Panc1 (cell line): ENCODE measurements around the gene DAGLA. TPM values are rescaled to one million over a fixed set of nuclear protein-coding genes. Genes with fewer than 3 reads are reported as not detected.

Source experiments
- ATAC-seq: fragments of 200-7000 bp; cut with Tn5 transposase; 2 replicates; pipeline ENCODE4 v1.9.1; 2020; ENCODE audit warnings: mild to moderate bottlenecking, moderate library complexity
- BruUV-seq: library from RNA; stranded (reverse); fragments of 400-500 nt; replicated peaks from 2 replicates; lab custom pipeline; 2021; lab: Mats Ljungman, UMichigan
- CTCF ChIA-PET: fragments of 300-600 bp; sonication (Branson Sonifier 250); formaldehyde crosslinking; loops from one replicate; lab custom pipeline; 2022; ENCODE audit warnings: antibody characterized with exemption; lab: Charles Lee
- POLR2A ChIA-PET: fragments of 300-600 bp; sonication (Branson Sonifier 250); formaldehyde crosslinking; loops from one replicate; lab custom pipeline; 2022; ENCODE audit warnings: antibody characterized with exemption; lab: Charles Lee
- DNase-seq: peaks from one replicate; pipeline ENCODE4 v3.0.0-alpha.2; 2010; ENCODE audit warnings: low read depth, low spot score
- H3K27ac ChIP-seq: 2 replicates; pipeline ENCODE4 v1.5.1; 2011; ENCODE audit warnings: mild to moderate bottlenecking, low read length, inconsistent platforms
- H3K27me3 ChIP-seq: fragments of 200-500 bp; sonication (Bioruptor generic); 2 replicates; pipeline ENCODE4 v1.6.0; 2014; ENCODE audit warnings: low read length, inconsistent platforms; ENCODE audit not compliant: control insufficient read depth, insufficient read depth
- H3K36me3 ChIP-seq: fragments of 200-500 bp; sonication (Bioruptor generic); 2 replicates; pipeline ENCODE4 v1.5.1; 2014; ENCODE audit warnings: inconsistent platforms, mild to moderate bottlenecking, low read length, moderate library complexity; ENCODE audit not compliant: control insufficient read depth, insufficient read depth
- H3K4me1 ChIP-seq: 2 replicates; pipeline ENCODE4 v1.5.1; 2011; ENCODE audit warnings: inconsistent platforms, mild to moderate bottlenecking, low read length, moderate library complexity; ENCODE audit not compliant: control insufficient read depth, insufficient read depth
- H3K4me3 ChIP-seq, 2 experiments: 2 replicates each; pipeline ENCODE4 v1.5.1; 2011 to 2012; ENCODE audit warnings: low read depth in 2 of 2, low read length in 2 of 2, mild to moderate bottlenecking in 2 of 2, inconsistent platforms in 1 of 2, moderate library complexity in 1 of 2
- H3K9me3 ChIP-seq: fragments of 200-500 bp; sonication (Bioruptor generic); 2 replicates; pipeline ENCODE4 v1.5.1; 2014; ENCODE audit warnings: low read depth, mild to moderate bottlenecking, inconsistent platforms, low read length, moderate library complexity; ENCODE audit not compliant: control insufficient read depth, insufficient read depth
- POLR2AphosphoS5 ChIP-seq: IDR thresholded peaks from 2 replicates; pipeline ENCODE4 v1.6.1; 2012; ENCODE audit warnings: mild to moderate bottlenecking, low read depth, low read length, moderate library complexity
- SIN3A ChIP-seq: IDR thresholded peaks from 2 replicates; pipeline ENCODE4 v1.6.1; 2012; ENCODE audit warnings: low read depth, mild to moderate bottlenecking, low read length, moderate library complexity, borderline replicate concordance; ENCODE audit not compliant: insufficient read depth
- TCF7L2 ChIP-seq: IDR thresholded peaks from 2 replicates; pipeline ENCODE4 v1.6.1; 2011; ENCODE audit warnings: mild to moderate bottlenecking, low read depth, low read length, inconsistent platforms
- in situ Hi-C: cut with HindIII; loops from 2 replicates; pipeline ENCODE4 v1.10.0; 2016; ENCODE audit warnings: low sequenced_read_pairs, low pct_unique_long_range_greater_than_20kb
- intact Hi-C: fragments of 100-400 bp; cut with micrococcal nuclease; formaldehyde crosslinking; loops from one replicate; pipeline ENCODE4 v1.10.0; 2022; ENCODE audit not compliant: unreplicated experiment
- total RNA-seq: library from RNA; stranded (reverse); gene quantifications from one replicate; pipeline ENCODE4 v1.2.1, GENCODE V29; 2021; ENCODE audit not compliant: unreplicated experiment
- TF ChIP-seq, protein P1 (sequence below): fragments of 450-650 bp; IDR thresholded peaks from 2 replicates; pipeline ENCODE4 v1.5.1; 2017; ENCODE audit warnings: mild to moderate bottlenecking
- TF ChIP-seq, protein P2 (sequence below), 2 experiments: IDR thresholded peaks; 2 replicates each; pipeline ENCODE4 v1.6.1; 2011 to 2012; ENCODE audit warnings: low read depth in 2 of 2, control low read depth in 1 of 2, low read length in 1 of 2, mild to moderate bottlenecking in 1 of 2, moderate library complexity in 1 of 2; ENCODE audit not compliant: insufficient read depth in 1 of 2

Gene DAGLA
- total RNA-seq, 1 experiment from 2014 or later = 6.4 TPM

DNA sequence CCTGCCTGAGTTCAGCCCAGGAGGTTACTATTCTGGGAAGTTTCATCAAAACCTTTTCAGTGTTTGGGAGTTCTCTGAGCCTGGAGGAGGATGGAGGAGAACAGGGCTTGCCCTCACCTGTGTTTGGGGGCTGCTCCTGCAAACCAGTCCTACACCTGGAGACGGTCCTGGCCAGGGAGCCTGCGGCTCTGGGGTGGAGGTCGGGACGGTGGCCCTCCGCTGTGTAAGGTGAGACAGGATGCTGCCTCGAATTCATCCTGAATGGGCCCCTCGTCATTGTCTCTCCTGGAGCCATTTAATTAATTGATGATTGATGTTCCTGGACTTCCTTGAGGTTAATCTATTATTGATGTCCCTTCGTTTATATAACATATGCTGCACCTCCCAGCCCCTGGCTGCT, 6.3 kb downstream of the DAGLA start:
- ATAC-seq = no peak
- H3K4me3 ChIP-seq = no peak overlapping the region
- no peaks in the 10 kb centered on the region for H3K36me3 ChIP-seq
- DNase-seq = no peak
- H3K27me3 ChIP-seq = no peaks in the 10 kb centered on the region
- no TSS peak for BruUV-seq
- TF ChIP-seq TCF7L2 = no peak
- TF ChIP-seq POLR2AphosphoS5 = no peak
- TF ChIP-seq, protein P1, sequence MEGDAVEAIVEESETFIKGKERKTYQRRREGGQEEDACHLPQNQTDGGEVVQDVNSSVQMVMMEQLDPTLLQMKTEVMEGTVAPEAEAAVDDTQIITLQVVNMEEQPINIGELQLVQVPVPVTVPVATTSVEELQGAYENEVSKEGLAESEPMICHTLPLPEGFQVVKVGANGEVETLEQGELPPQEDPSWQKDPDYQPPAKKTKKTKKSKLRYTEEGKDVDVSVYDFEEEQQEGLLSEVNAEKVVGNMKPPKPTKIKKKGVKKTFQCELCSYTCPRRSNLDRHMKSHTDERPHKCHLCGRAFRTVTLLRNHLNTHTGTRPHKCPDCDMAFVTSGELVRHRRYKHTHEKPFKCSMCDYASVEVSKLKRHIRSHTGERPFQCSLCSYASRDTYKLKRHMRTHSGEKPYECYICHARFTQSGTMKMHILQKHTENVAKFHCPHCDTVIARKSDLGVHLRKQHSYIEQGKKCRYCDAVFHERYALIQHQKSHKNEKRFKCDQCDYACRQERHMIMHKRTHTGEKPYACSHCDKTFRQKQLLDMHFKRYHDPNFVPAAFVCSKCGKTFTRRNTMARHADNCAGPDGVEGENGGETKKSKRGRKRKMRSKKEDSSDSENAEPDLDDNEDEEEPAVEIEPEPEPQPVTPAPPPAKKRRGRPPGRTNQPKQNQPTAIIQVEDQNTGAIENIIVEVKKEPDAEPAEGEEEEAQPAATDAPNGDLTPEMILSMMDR = no peak
- TF ChIP-seq, protein P2, sequence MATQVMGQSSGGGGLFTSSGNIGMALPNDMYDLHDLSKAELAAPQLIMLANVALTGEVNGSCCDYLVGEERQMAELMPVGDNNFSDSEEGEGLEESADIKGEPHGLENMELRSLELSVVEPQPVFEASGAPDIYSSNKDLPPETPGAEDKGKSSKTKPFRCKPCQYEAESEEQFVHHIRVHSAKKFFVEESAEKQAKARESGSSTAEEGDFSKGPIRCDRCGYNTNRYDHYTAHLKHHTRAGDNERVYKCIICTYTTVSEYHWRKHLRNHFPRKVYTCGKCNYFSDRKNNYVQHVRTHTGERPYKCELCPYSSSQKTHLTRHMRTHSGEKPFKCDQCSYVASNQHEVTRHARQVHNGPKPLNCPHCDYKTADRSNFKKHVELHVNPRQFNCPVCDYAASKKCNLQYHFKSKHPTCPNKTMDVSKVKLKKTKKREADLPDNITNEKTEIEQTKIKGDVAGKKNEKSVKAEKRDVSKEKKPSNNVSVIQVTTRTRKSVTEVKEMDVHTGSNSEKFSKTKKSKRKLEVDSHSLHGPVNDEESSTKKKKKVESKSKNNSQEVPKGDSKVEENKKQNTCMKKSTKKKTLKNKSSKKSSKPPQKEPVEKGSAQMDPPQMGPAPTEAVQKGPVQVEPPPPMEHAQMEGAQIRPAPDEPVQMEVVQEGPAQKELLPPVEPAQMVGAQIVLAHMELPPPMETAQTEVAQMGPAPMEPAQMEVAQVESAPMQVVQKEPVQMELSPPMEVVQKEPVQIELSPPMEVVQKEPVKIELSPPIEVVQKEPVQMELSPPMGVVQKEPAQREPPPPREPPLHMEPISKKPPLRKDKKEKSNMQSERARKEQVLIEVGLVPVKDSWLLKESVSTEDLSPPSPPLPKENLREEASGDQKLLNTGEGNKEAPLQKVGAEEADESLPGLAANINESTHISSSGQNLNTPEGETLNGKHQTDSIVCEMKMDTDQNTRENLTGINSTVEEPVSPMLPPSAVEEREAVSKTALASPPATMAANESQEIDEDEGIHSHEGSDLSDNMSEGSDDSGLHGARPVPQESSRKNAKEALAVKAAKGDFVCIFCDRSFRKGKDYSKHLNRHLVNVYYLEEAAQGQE (IDR thresholded peaks at IDR 0.05; ENCODE audit: insufficient read depth in 1 of 2, low read depth in 2 of 2, low read length in 1 of 2) = no peak
- TF ChIP-seq SIN3A = no peak
- no peak overlapping the region for H3K27ac ChIP-seq
- ChIA-PET CTCF (no interaction called here), POLR2A (no interaction called here)
- intact Hi-C loops (no loop called here), in situ Hi-C loops (no loop called here)
- peaks cover 31% of the 10 kb centered on the region for H3K4me1 ChIP-seq
- no peaks in the 10 kb centered on the region for H3K9me3 ChIP-seq

DNA sequence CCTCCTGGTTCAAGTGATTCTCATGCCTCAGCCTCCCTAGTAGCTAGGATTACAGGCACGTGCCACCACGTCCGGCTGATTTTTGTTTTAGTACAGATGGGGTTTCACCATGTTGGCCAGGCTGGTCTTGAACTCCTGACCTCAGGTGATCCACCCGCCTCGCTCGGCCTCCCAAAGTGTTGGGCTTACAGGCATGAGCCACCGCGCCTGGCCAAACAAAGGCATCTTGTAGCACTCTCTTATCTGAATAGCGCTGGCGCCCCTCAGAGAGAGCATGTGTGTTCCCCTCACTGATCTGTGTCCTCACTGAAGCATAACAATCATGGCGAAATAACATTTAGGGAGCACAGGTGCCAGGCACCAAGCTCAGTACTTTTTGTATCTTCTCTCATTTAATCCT, 7.2 kb downstream of the DAGLA start:
- ATAC-seq = no peak
- no peak overlapping the region for H3K4me3 ChIP-seq
- no peaks in the 10 kb centered on the region for H3K9me3 ChIP-seq
- no peak overlapping the region for H3K27ac ChIP-seq
- peaks cover 25% of the 10 kb centered on the region for H3K4me1 ChIP-seq
- TF ChIP-seq POLR2AphosphoS5 = no peak
- TF ChIP-seq, protein P2 (IDR thresholded peaks at IDR 0.05; ENCODE audit: insufficient read depth in 1 of 2, low read depth in 2 of 2, low read length in 1 of 2) = no peak
- no peak for TF ChIP-seq TCF7L2
- TF ChIP-seq SIN3A = no peak
- TF ChIP-seq, protein P1 = no peak
- in situ Hi-C loops = no loop called here
- ChIA-PET POLR2A (no interaction called here), CTCF (interaction anchor here (0.6 kb wide), 1 partner anchor 170 kb away, joined by 11 read pairs; no protein-coding TSS in a partner anchor)
- no peaks in the 10 kb centered on the region for H3K27me3 ChIP-seq
- H3K36me3 ChIP-seq = no peaks in the 10 kb centered on the region
- intact Hi-C loops = no loop called here
- no peak for DNase-seq
- BruUV-seq = no TSS peak
